Right ventricle myocardium superior (tissue), 1 donor: ENCODE measurements around the gene QKI. TPM values are rescaled to one million over a fixed set of nuclear protein-coding genes. Genes with fewer than 3 reads are reported as not detected.

Experiments used
- ATAC-seq: fragments of 200-7000 bp; cut with Tn5 transposase; one replicate; pipeline ENCODE4 v1.9.1; 2020; ENCODE audit warnings: mild to moderate bottlenecking; ENCODE audit not compliant: poor library complexity
- DNase-seq: peaks from one replicate; pipeline ENCODE4 v3.0.0-alpha.2; 2020
- intact Hi-C: fragments of 100-400 bp; cut with DNase I; formaldehyde crosslinking; loops from one replicate; pipeline ENCODE4 v1.11.2; 2022
- total RNA-seq: library from RNA; stranded (reverse); fragmentation: NEBNext Ultra II Directional; extraction: Animal tissue kit (Norgen Biotek cat#: 25700); gene quantifications from one replicate; pipeline ENCODE4 v1.2.1, GENCODE V29; 2021
- donor health status: DM: no; HTN: yes; CAD: no; lungs with severe emphysema.

QKI gene
- total RNA-seq, 1 donor from 2014 or later, result 477 TPM

DNA sequence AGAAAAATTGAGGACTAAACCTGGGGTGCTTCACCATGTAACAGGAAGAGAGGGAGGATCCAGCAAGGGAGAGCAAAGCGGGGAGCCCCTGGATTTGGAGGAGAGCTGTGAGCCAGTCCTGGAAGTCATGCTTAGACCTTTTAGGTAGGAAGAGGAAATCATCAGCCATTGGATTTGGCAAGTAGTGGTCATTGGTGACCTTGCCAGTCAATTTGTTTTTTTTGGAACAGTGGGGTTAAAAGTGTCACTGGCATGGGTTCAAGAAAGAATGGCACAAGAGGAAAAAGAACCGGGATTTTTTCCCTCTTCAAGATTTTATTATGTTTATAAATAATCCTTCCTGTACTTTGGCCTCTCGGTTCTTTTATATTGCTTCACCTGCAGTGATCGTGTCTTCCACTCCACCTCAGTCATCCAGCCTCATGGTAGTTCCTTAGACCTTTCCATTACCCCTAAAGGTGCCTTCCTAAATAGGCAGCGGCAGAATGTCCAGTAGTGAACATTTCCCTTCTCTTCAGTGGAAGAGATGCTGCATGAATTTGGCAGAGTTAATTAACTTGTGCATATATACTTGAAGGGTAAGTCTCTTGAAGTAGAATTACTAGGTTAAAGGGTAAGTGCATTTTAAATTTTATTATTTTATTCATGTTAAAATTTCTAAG, 124.7 kb downstream of the QKI start:
- peak; percentile 22 for ATAC-seq
- intact Hi-C loops, result no loop called here
- DNase-seq, result no peak

DNA sequence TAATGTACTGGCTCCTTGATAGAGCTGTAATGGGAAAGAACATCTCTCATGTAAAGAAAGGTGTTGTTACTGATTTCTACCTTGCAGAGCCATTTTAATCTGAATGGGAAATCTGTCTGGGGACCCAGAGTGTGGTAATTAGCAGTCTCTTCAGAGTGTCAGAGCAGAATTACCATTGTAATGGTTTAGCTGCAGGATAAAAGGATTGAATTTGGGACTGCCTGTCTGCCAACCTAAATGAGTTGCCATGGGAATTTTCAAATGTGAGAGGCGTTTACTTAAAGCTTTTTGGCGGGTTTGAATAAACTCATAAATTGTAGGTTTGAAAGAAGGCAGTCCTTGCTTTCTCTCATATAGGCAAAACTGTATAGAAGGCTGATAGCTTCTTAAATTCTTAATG, 128.8 kb downstream of the QKI start:
- no peak for ATAC-seq
- intact Hi-C loops, result no loop called here
- DNase-seq, result no peak

DNA sequence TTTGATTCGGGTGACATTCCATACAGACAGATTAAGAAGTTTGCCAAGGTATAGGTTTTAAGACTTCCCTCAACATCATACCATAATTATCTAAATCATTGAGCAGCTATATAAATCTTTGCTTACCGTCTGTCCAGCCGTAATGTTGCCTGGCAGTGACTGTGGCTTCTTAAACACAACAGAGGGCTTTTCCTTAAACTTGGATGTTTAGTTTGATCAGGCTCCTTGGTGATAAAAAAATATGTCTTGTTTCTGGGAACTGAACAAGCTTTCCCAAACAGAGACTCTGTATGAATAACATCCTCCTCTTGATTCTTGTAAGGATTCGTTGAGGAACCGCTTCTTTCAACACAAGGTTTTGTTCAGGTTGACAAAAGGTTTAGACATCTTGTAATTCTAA, 130.9 kb downstream of the QKI start:
- ATAC-seq (no peak), DNase-seq (no peak)
- intact Hi-C loops, result no loop called here

DNA sequence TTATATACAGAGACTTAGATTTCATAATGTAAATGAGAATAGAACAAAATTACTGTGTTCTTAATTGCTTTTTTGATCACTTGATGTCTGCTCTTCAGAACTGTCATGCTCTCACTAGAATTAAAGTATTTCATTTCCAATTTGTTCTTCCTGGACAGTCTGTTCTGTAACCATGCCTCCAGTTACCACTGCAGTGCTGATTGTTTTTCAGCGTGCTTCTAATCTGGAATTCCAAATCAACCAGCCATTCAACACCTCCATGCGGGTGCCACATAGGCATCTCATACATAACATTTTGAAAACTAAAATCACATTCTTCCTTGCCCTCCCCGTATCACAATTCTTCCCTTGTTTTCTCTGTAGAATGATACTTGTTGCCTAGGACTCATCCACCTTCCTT, 132.8 kb downstream of the QKI start:
- DNase-seq (no peak), ATAC-seq (peak; percentile 54)
- intact Hi-C loops, result no loop called here

DNA sequence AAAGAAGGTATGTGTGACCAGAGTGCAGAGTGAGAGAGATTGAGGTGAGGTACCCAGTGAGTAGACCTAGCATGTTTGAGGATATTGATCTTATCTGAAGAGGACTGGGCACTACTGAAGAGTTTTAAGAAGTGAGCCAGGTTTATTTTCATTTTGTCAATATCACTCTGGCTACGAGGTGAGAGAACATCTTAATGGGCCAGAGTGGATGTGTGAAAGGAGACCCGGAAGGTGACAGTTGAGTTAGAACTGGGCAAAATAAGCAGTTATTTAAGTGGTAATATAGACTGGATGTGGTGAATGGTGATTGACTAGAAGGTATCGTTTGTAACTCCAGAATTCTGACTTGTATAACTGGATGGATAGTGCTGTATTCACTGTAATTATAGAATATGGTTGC, 134.1 kb downstream of the QKI start:
- DNase-seq, result no peak
- intact Hi-C loops, result no loop called here
- ATAC-seq, result peak; percentile 7

DNA sequence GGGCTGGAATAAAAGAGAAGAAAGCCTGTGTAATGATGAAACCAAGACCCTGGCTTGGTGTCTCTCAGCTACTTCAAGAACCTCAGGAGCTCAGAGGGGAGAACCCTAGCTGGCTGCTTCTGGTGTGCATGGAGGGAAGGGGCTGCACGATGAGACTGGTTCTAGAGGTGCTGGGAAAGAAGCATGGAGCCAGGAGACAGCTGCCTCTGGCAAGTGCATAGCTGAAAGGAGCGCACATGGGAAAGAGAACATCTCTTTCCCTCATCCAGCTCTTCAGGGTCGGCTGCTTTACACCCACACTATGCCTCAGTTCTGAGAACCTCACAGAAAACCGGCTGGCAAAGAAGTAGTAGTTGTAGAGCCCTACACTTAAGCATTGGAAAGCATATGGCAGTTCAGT, 139.5 kb downstream of the QKI start:
- peak; percentile 19 for ATAC-seq
- no peak for DNase-seq
- intact Hi-C loops, result no loop called here

DNA sequence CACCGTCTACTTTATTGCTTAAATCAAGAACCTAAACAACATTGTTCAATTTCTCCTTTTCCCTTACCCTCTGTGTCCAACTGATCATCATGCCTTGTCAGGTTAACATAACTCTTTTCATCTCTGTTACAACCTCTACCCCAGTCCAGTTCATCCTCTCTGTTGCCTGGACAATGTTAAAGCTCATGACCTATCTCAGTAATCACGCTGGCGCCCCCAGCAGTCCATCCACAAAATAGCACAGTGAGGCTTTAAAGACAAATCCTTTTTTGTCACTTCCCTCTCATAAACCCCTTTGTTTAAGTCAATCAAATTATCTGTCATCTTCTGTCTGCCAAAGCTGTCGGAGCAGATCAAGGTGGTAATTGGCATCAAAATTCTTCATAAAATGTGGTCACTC, 140.1 kb downstream of the QKI start:
- ATAC-seq (peak; percentile 38), DNase-seq (peak; percentile 65)
- intact Hi-C loops, result no loop called here

DNA sequence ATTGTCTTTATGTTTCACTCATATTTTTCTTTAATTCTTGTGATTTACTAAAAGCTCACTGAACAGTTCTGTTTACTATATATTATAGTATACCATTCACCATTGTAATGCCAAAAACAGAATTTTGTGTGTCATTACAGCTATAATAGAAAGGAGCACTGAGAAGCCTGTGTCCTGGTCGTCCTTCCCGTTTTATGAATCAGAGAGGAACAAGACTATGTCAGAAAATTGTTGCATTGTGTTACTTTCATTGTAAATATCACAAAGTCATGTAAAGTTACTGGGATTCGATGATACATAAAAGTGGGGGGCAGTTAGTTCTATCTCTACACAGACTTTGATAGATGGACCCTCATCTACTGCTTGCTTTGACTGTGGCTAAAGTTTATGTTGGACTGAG, 145.1 kb downstream of the QKI start:
- intact Hi-C loops, result loop anchor here (10.0 kb wide), 1 partner anchor 375 kb away; no protein-coding TSS in a partner anchor
- DNase-seq (no peak), ATAC-seq (no peak)

DNA sequence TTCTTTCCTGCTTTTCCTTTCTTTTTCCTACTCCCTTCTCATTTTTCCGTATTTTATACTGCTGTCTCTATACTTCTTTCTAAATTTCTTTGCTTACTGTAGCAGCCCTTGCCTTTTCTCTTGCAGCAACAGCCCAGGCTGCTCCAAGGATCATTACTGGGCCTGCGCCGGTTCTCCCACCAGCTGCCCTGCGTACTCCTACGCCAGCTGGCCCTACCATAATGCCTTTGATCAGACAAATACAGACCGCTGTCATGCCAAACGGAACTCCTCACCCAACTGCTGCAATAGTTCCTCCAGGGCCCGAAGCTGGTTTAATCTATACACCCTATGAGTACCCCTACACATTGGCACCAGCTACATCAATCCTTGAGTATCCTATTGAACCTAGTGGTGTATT, 148.8 kb downstream of the QKI start:
- DNase-seq (no peak), ATAC-seq (no peak)
- intact Hi-C loops, result loop anchor here (10.0 kb wide), 1 partner anchor 379 kb away; no protein-coding TSS in a partner anchor

DNA sequence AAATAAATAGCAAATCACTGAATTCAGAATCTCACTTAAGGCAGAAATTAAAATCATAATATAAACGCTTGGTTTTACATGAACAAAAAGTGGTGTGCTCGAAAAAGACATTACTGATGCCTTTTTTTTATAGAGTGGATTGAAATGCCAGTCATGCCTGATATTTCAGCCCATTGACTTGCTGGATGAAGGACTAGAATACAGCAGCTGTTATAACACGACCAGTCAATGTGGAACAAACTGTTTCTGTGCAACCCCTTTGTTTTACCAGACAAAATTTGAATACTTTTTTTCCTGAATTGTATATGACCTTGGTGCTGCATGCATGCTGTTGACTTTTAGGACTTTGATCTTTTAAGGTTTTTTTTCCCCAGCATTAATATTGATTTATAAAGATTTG, 150.0 kb downstream of the QKI start:
- DNase-seq (no peak), ATAC-seq (peak; percentile 3)
- intact Hi-C loops, result loop anchor here (10.0 kb wide), 1 partner anchor 380 kb away; no protein-coding TSS in a partner anchor

DNA sequence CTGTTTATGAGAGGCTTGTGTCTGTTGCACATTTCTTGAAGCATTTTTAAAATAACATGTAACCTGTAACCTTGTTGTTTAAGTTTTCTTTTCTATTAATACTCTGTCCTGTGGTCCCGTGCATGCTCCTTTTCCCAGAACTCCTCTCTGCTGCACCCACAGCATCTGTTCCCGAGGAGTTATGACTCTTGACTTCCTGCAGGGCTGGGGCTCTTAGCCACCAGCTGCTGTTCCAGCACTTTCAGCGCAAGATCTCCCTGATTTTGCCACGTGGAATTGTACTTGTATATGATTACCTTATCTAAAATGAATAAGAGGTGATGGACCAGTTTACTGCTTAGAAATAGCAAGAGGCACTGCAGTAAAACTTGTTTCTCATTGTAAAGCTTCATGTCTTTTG, 150.6 kb downstream of the QKI start:
- ATAC-seq (peak; percentile 31), DNase-seq (no peak)
- intact Hi-C loops, result loop anchor here (10.0 kb wide), 1 partner anchor 380 kb away; no protein-coding TSS in a partner anchor

DNA sequence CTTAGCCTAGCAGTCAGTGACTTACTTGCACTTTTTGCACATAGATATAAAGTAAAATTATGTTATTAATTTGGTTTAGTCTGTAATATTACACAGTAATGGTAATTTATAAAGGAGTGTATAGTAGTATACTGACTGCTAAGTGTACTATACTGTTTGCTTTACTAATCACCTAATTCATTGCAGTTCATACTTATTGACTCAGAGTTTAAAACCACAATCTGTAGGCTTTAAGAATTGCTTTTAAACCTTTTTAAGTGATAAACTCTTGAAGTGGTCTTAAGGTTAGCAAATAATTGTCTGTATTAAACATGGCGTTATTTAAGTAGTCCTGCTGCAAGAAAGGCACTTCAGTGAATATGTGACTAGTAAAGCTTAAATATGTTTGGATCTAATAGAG, 151.5 kb downstream of the QKI start:
- no peak for DNase-seq
- intact Hi-C loops, result loop anchor here (10.0 kb wide), 1 partner anchor 381 kb away; no protein-coding TSS in a partner anchor
- ATAC-seq, result no peak

DNA sequence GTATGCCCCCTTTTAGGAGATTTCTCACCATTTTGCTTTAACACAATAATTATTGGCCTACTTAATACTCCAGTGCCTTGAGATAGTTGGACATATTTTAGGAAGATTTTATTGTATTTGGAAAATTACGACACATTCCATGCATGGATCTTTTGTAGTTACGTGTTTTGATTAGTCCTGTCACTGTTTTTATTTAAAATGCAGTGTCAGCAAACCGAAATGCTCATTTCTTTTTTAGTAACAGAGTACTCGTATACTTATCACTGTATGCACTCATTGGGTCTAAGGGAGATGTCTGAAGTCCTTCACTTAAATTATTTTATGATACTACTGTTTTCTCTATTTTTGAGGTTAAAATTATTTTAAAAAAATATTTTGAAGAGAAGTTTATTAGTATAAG, 153.8 kb downstream of the QKI start:
- intact Hi-C loops, result loop anchor here (10.0 kb wide), 1 partner anchor 383 kb away; no protein-coding TSS in a partner anchor
- ATAC-seq, result no peak
- DNase-seq, result no peak

DNA sequence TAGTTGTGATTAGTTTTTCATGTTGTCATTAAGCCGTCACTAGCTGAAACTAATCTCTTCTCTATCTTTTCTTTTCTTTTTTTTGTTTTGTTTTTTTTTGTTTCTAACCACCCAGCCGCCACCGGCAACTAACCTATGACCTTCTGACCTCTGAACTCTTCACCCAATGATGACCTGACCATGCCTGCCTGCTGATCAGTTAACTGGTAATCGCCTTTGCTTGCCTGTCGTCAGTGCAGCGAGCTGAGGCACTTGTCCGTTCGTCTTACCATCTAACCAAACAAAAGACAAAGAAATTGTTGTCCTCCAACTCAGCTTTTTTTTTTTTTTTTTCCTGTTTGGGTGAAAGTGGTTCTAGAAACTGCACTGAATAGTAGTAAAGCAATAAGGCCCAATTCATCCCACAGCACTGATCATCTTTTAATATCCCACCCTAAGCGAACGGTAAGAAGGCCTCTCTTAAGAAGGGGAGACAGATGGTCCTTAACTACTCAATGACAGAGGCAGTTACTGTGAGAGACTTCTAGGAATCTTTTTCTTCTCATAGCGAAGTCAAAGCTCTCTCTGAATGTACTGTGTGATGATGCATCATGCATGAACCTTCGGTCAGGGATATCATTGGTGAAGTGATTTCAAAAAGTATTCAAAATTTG, 156.2 kb downstream of the QKI start:
- no peak for ATAC-seq
- intact Hi-C loops, result loop anchor here (10.0 kb wide), 1 partner anchor 146 kb away; no protein-coding TSS in a partner anchor
- DNase-seq, result no peak

DNA sequence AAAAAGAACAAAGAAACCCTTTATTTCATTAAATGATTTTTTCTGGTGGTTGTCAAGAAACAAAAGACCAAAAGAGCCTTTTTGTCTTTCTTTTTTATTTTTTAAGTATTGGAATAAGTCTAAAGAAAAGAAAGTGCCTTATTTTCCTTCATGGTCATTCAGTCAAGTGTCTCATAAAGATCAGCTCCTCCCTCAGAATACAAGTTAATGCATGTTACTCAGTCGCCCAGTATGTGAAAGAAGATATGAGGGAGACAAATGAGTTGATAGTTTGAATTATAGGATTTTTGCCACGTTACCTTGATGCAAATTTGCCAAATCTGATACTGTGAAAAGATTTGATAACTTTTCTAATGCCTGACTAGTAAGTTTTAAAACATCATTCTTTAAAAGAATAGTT, 157.2 kb downstream of the QKI start:
- ATAC-seq (no peak), DNase-seq (no peak)
- intact Hi-C loops, result loop anchor here (10.0 kb wide), 1 partner anchor 147 kb away; no protein-coding TSS in a partner anchor

DNA sequence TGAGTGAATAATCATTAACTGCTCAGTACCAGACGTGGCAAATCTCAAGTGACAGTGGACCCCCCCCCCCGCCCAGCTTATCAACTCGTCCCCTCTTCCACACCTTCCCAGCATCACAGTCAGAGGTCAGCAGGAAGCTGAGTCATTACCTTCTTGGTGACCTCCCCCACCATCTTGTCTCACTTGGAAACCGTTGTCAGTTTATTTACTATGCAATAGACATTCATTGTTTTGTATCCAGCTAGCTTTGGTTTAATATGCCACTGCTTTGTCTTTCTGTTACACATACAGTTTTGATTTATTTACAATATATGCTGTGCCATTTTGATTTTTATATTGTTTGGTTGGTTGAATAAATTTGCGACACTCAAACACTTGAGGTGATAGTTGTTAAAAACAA, 158.1 kb downstream of the QKI start:
- peak; percentile 19 for ATAC-seq
- intact Hi-C loops, result loop anchor here (10.0 kb wide), 1 partner anchor 148 kb away; no protein-coding TSS in a partner anchor
- no peak for DNase-seq

DNA sequence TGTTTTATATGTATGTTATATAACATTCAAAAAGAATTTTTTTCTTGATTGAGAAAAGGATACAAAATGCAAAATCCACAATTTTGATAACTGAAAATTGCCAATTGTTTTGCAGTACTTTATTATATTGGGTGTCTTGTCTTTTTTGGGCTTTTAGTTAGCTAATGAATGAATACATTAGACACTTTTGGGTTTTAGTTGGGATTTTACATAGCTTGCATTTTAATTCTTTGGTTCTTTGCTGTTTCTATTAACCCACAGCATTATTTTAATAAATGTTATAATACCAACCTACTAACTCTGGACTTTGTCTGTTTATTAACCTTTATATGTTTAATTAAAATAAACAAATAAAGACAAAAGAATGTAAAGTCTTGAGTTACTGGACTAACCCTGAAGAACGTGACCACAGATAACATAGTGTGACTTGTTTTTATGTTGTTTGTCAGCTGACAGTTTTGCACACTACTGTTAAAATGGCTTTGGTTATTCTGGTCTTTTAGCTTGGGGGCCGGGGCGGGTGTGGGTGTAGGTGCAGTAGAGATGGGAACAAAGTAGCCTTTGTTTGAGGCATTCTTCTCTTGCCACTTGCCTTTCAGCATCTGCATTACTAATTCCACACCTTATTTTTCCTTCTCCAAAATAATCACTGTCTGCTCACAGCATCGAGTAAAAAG, 159.1 kb downstream of the QKI start:
- ATAC-seq (no peak), DNase-seq (no peak)
- intact Hi-C loops, result loop anchor here (10.0 kb wide), 1 partner anchor 149 kb away; no protein-coding TSS in a partner anchor

DNA sequence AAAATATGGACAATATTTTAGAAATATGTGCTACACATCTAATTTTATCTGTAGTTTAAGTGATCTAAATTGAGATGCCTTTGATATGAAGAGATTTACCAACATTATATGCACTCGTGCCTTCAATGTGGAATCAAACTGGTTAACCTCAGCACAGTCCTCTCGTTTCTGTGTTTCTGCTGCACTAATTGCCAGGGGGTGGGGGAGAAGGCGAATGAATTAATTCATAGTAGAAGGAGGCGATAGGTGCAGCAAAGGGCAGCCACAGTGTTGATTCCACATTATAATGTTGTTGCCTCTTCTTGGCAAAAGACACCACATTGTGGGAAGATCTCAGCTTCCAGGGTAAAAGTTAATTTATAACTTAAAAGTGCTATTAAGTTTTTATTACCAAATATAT, 161.6 kb downstream of the QKI start:
- DNase-seq (no peak), ATAC-seq (no peak)
- intact Hi-C loops, result loop anchor here (10.0 kb wide), 1 partner anchor 151 kb away; no protein-coding TSS in a partner anchor

DNA sequence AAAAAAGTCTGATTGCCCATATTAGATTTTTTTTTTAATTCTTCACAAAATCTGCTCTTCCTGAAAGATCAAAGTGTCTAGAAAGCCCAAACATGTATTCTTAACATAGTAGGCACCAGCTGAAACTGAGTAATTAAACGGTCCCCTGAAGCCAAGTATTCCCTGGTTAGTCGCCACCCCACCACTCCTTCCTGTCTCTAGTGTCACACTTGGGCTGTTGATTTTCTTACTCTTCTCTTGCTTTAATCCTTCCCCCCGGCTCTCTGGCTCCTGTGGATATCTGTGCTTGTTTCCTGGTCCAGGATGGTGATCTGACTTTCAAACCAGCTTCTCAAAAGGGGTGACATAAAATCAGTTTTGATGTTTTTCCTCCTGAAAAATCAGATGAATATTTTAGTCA, 162.9 kb downstream of the QKI start:
- no peak for ATAC-seq
- DNase-seq, result no peak
- intact Hi-C loops, result loop anchor here (10.0 kb wide), 1 partner anchor 153 kb away; no protein-coding TSS in a partner anchor
